ENCODE results near the gene CDK11B. TPM values are rescaled to one million over a fixed set of nuclear protein-coding genes. Genes with fewer than 3 reads are reported as not detected.
A peak's percentile ranks its signal among the peaks of the same experiment; 100 is the strongest.

Gene CDK11B
- total and polyA plus RNA-seq, 2 of the 8 experiments (the other 6 are each of a cell fraction or from before 2014, with no cell fraction given), result 11.1 to 31.9 TPM

GRCh38 chr1:1599030-1599934 lies 59.5 kb downstream of the CDK11B start:
- peak overlapping the region; percentile 78; the same call in 1 of the 2 replicates for H3K18ac ChIP-seq (ENCODE audit: extremely low read depth, low read length)
- DNase-seq (ENCODE audit: low read depth in 1 of 2, low spot score in 2 of 2) (peak in 1 of 2 experiments; percentile 82), FAIRE-seq (no peak)
- ChIA-PET POLR2A (ENCODE audit: partially characterized antibody) (interaction anchor here (0.7 to 2.7 kb wide), 6 partner anchors 12 to 41 kb away, joined by 3 to 10 read pairs (median 6); partner anchors contain the start of genes MIB2 and SSU72), CTCF (ENCODE audit: partially characterized antibody) (interaction anchor here (0.9 to 3.1 kb wide), 7 partner anchors 10 to 300 kb away, joined by 3 to 18 read pairs (median 6); no protein-coding TSS in a partner anchor)
- peaks cover 16% of the 10 kb centered on the region; the same call in 1 of the 2 replicates for H3K23me2 ChIP-seq (ENCODE audit: low read depth, low read length)
- peaks cover 0 to 24% (median 18%) of the 10 kb centered on the region in 4 experiments; a peak in 6 of 7 replicates for H3K4me1 ChIP-seq (replicated peaks in 1 of 4; ENCODE audit: control insufficient read depth in 3 of 4, insufficient read depth in 4 of 4, low read length in 3 of 4)
- H4K91ac ChIP-seq (replicated peaks; ENCODE audit: insufficient read length, low read length), result peak overlapping the region; percentile 74
- no peaks in the 10 kb centered on the region for H3K79me2 ChIP-seq (ENCODE audit: control insufficient read depth in 1 of 2, insufficient read depth in 2 of 2, low read length in 2 of 2)
- H3K36me3 ChIP-seq (ENCODE audit: control insufficient read depth in 2 of 4, insufficient read depth in 4 of 4, low read length in 3 of 4), result no peaks in the 10 kb centered on the region
- H3K4me3 ChIP-seq (ENCODE audit: extremely low read depth in 1 of 4, insufficient read depth in 2 of 4, low read depth in 3 of 4, low read length in 4 of 4), result peak overlapping the region; percentile 28 to 63 (median 36)
- H3K23ac ChIP-seq (ENCODE audit: insufficient read length), result no peak overlapping the region
- H3K9ac ChIP-seq (replicated peaks in 1 of 4; ENCODE audit: extremely low read depth in 1 of 4, low read depth in 3 of 4, low read length in 3 of 4), result peak overlapping the region in 1 of 4 experiments; percentile 65; a peak in 1 of 7 replicates
- H4K8ac ChIP-seq (ENCODE audit: extremely low read depth, insufficient read depth, low read length), result peak overlapping the region; percentile 71
- H3K56ac ChIP-seq (replicated peaks; ENCODE audit: insufficient read length, low read depth, low read length), result no peak overlapping the region
- H2BK5ac ChIP-seq (ENCODE audit: low read depth, low read length), result no peak overlapping the region
- H4K20me1 ChIP-seq (replicated peaks in 1 of 2; ENCODE audit: control insufficient read depth in 1 of 2, insufficient read depth in 2 of 2, low read length in 2 of 2), result peaks cover 2 to 6% of the 10 kb centered on the region in 2 experiments
- no peaks in the 10 kb centered on the region for H3K79me1 ChIP-seq (ENCODE audit: low read depth, low read length)
- peak overlapping the region; percentile 52 to 86 for H3K4me2 ChIP-seq (ENCODE audit: insufficient read depth in 1 of 2, low read depth in 2 of 2, low read length in 2 of 2)
- no peak overlapping the region; the same call in 1 of the 2 replicates for H2BK15ac ChIP-seq (ENCODE audit: low read length)
- H3K14ac ChIP-seq (ENCODE audit: insufficient read length), result no peak overlapping the region
- H2AK5ac ChIP-seq (ENCODE audit: low read depth, low read length), result 0 out of 2 replicates have a peak overlapping the region, but pooled peaks have one; percentile 13
- no peak overlapping the region for H2BK20ac ChIP-seq (ENCODE audit: low read length)
- H4K5ac ChIP-seq (ENCODE audit: insufficient read length, low read depth, low read length), result no peak overlapping the region
- H3K27ac ChIP-seq (ENCODE audit: low read depth, low read length), result no peak overlapping the region
- peak overlapping the region; percentile 15; the same call in 1 of the 2 replicates for H2AFZ ChIP-seq (ENCODE audit: low read length)
- H3K4ac ChIP-seq (replicated peaks; ENCODE audit: insufficient read length, low read depth, low read length), result no peak overlapping the region
- H2BK12ac ChIP-seq (ENCODE audit: low read depth, low read length), result peak overlapping the region; percentile 27; the same call in 1 of the 2 replicates
- no peaks in the 10 kb centered on the region for H3K9me3 ChIP-seq (ENCODE audit: insufficient read depth in 2 of 2, low read depth in 1 of 2, low read length in 1 of 2)
- peaks cover 13 to 41% (median 34%) of the 10 kb centered on the region in 4 experiments for H3K27me3 ChIP-seq (replicated peaks in 1 of 4; ENCODE audit: control insufficient read depth in 3 of 4, extremely low read depth in 1 of 4, insufficient read depth in 3 of 4, low read length in 3 of 4)
- no peak overlapping the region for H2BK120ac ChIP-seq (replicated peaks; ENCODE audit: low read depth, low read length)
- WGBS, 2 experiments (ENCODE audit: extremely low coverage in 1 of 2, insufficient coverage in 1 of 2, insufficient read length in 1 of 2, insufficient replicate concordance in 2 of 2, low coverage in 1 of 2, low lambda C conversion rate in 2 of 2, missing lambda C conversion rate in 1 of 2), result 13% methylated on average over 86 of the region's 111 CpGs; no CpG with 5 or more reads in 1 of the 2 experiments
- TF ChIP-seq NRF1 (IDR thresholded peaks at IDR 0.05; ENCODE audit: low read depth, low read length) (no peak), POLR2A (IDR thresholded peaks at IDR 0.05; ENCODE audit: control extremely low read depth in 1 of 2, low read depth in 2 of 2, low read length in 2 of 2) (no peak), CTBP2 (IDR thresholded peaks at IDR 0.05; ENCODE audit: borderline replicate concordance, insufficient read depth, insufficient read length, low read length) (peak; percentile 70), YY1 (IDR thresholded peaks at IDR 0.05; ENCODE audit: low read depth, low read length) (no peak), TAF1 (IDR thresholded peaks at IDR 0.05; ENCODE audit: low read depth, low read length) (0 out of 2 replicates have a peak, but pooled peaks have one; percentile 35), BACH1 (IDR thresholded peaks at IDR 0.05; ENCODE audit: low read length) (peak; percentile 61), TAF7 (optimal IDR thresholded peaks at IDR 0.05; ENCODE audit: borderline replicate concordance, low read depth, low read length) (no peak), SP1 (IDR thresholded peaks at IDR 0.05; ENCODE audit: low read depth, low read length) (no peak), SAP30 (IDR thresholded peaks at IDR 0.05; ENCODE audit: insufficient read depth, insufficient replicate concordance, low read length) (no peak), POLR2AphosphoS5 (IDR thresholded peaks at IDR 0.05; ENCODE audit: low read depth, low read length) (no peak)
